ENCODE data around the gene TCEANC2. TPM values are rescaled to one million over a fixed set of nuclear protein-coding genes. Genes with fewer than 3 reads are reported as not detected.

The TCEANC2 gene
- total and polyA plus RNA-seq, 7 donors = 2.3 to 10.4 (median 5.7) TPM

DNA sequence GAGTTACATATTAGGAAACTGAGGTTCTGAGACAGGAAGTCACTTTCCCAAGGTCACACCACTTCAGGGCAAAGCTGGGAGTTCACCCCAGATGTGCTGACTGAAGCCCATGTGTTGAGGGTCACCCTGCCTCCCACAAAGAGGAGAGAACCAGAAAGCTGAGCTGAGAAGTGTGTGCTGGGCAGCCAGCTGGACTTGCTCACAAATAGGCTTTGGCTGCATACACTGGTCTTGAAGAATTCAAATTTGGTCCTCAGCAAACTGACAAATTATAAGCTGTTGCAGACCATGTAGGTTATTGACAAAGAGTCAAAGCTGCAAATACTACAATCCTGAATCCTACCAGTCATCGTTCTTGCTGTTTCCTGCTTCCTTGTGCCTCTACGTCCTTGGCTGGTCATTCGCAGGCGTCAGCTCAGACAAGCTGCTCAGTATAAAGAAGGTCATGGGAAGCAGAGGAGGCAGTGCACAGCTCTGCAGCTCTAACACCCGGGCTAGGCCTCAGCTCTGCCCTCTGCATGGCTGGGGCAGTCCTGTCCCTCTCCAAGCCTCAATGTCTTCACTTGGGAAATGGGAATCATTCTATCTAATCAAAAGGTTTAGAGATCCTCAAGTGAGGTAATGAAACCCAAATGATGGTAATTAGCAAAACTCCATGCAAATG is 59.4 kb downstream of the TCEANC2 start:
- DNase-seq (no peak), ATAC-seq (no peak)
- Histone ChIP-seq H3K27me3 (ENCODE audit: insufficient read depth in 3 of 3, low read length in 2 of 3) (no peaks in the 10 kb centered on the region), H3K36me3 (ENCODE audit: insufficient read depth in 1 of 2, low read depth in 1 of 2) (no peaks in the 10 kb centered on the region), H3K4me1 (peaks cover 13% of the 10 kb centered on the region), H3K4me3 (no peak overlapping the region), H3K27ac (no peak overlapping the region), H3K9me3 (no peaks in the 10 kb centered on the region)
- 71 to 79% (median 75%) methylated on average over 5 of the region's 5 CpGs for WGBS, 3 donors
- intact Hi-C loops (cut with DNase I) = loop anchor here in 1 of 2 donors (10.0 kb wide), 1 partner anchor 92 kb away; the partner anchor contains the start of genes CYB5RL and MRPL37
- TF ChIP-seq, protein P1, sequence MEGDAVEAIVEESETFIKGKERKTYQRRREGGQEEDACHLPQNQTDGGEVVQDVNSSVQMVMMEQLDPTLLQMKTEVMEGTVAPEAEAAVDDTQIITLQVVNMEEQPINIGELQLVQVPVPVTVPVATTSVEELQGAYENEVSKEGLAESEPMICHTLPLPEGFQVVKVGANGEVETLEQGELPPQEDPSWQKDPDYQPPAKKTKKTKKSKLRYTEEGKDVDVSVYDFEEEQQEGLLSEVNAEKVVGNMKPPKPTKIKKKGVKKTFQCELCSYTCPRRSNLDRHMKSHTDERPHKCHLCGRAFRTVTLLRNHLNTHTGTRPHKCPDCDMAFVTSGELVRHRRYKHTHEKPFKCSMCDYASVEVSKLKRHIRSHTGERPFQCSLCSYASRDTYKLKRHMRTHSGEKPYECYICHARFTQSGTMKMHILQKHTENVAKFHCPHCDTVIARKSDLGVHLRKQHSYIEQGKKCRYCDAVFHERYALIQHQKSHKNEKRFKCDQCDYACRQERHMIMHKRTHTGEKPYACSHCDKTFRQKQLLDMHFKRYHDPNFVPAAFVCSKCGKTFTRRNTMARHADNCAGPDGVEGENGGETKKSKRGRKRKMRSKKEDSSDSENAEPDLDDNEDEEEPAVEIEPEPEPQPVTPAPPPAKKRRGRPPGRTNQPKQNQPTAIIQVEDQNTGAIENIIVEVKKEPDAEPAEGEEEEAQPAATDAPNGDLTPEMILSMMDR (IDR thresholded peaks at IDR 0.05) = no peak

DNA sequence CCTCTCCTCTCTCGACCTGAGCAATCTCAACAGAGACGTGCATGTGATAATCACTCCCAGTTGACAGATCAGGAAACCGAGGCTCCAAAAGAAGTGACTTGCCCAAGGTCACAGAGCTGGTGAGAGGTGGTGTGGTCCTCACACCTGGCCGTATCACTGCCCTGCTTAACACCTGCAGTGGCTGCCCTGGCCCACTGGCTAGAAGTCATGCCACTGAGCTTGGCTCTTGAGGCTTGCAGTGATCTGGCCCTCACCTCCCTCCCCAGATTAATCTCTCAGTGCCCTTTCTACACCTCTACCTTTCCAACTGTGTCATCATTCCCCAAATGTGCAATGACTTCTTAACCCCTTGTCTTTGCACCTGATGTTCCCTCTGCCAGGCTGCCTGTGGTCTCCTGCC is 60.6 kb downstream of the TCEANC2 start:
- H3K4me1 ChIP-seq = peaks cover 13% of the 10 kb centered on the region
- H3K4me3 ChIP-seq = no peak overlapping the region
- DNase-seq (no peak), ATAC-seq (no peak)
- H3K9me3 ChIP-seq = no peaks in the 10 kb centered on the region
- H3K36me3 ChIP-seq (ENCODE audit: insufficient read depth in 1 of 2, low read depth in 1 of 2) = no peaks in the 10 kb centered on the region
- intact Hi-C loops (cut with DNase I) = loop anchor here in 1 of 2 donors (10.0 kb wide), 1 partner anchor 91 kb away; the partner anchor contains the start of genes CYB5RL and MRPL37
- WGBS, 3 donors = 81 to 91% (median 83%) methylated on average over 4 of the region's 4 CpGs
- TF ChIP-seq, protein P1 (IDR thresholded peaks at IDR 0.05) = no peak
- no peak overlapping the region for H3K27ac ChIP-seq
- no peaks in the 10 kb centered on the region for H3K27me3 ChIP-seq (ENCODE audit: insufficient read depth in 3 of 3, low read length in 2 of 3)

DNA sequence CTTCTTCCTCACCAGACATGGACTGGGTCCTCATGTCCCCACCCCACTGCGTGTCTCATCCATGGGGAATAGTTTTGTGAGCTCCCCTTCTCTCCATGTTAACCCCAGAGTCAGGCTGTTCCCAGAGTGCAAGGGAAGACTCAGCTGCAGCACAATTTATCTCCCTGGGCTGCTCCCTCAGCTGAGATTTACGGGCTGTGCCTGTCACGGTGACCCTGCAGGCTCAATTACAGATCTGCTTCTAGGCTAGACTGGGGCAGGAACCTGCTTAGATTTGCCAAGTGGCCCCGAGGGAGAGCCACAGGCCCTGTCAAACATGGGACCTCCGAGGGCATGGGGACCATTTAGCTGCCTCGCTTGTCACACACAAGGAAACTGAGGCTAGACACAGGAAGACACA is 61.5 kb downstream of the TCEANC2 start:
- DNase-seq = no peak
- TF ChIP-seq, protein P1 (IDR thresholded peaks at IDR 0.05) = no peak
- no peaks in the 10 kb centered on the region for H3K9me3 ChIP-seq

GRCh38 chr1:54115520-54115919 is 62.1 kb downstream of the TCEANC2 start:
- no peak for ATAC-seq
- WGBS, 3 donors = 38 to 40% (median 38%) methylated on average over 3 of the region's 3 CpGs

More for the DNA sequence above, 61.5 kb downstream of the TCEANC2 start:
- no peak overlapping the region for H3K27ac ChIP-seq
- intact Hi-C loops (cut with DNase I) = loop anchor here in 1 of 2 donors (10.0 kb wide), 1 partner anchor 90 kb away; the partner anchor contains the start of genes CYB5RL and MRPL37
- WGBS, 3 donors = 27 to 36% (median 32%) methylated on average over 6 of the region's 6 CpGs
- peak in 3 of 4 donors; percentile 76 to 86 (median 81) for ATAC-seq
- H3K27me3 ChIP-seq (ENCODE audit: insufficient read depth in 3 of 3, low read length in 2 of 3) = no peaks in the 10 kb centered on the region
- no peak overlapping the region for H3K4me3 ChIP-seq
- H3K4me1 ChIP-seq = peaks cover 13% of the 10 kb centered on the region
- H3K36me3 ChIP-seq (ENCODE audit: insufficient read depth in 1 of 2, low read depth in 1 of 2) = no peaks in the 10 kb centered on the region

More at GRCh38 chr1:54115520-54115919, 62.1 kb downstream of the TCEANC2 start:
- H3K4me1 ChIP-seq = peaks cover 13% of the 10 kb centered on the region
- no peaks in the 10 kb centered on the region for H3K27me3 ChIP-seq (ENCODE audit: insufficient read depth in 3 of 3, low read length in 2 of 3)
- H3K4me3 ChIP-seq = no peak overlapping the region
- TF ChIP-seq, protein P1 (IDR thresholded peaks at IDR 0.05) = no peak
- intact Hi-C loops (cut with DNase I) = loop anchor here in 1 of 2 donors (10.0 kb wide), 1 partner anchor 89 kb away; the partner anchor contains the start of genes CYB5RL and MRPL37
- no peak for DNase-seq
- H3K36me3 ChIP-seq (ENCODE audit: insufficient read depth in 1 of 2, low read depth in 1 of 2) = no peaks in the 10 kb centered on the region
- H3K27ac ChIP-seq = no peak overlapping the region
- H3K9me3 ChIP-seq = no peaks in the 10 kb centered on the region
